GM12878 (cell line): Measurements from ENCODE around the gene PTPRN2. TPM values are rescaled to one million over a fixed set of nuclear protein-coding genes. Genes with fewer than 3 reads are reported as not detected.

Source experiments
- ATAC-seq: fragments of 200-7000 bp; cut with Tn5 transposase; 3 replicates; pipeline ENCODE4 v1.9.1; 2020; ENCODE audit warnings: mild to moderate bottlenecking, moderate library complexity
- BruUV-seq: library from RNA; stranded (reverse); fragments of 400-500 nt; replicated peaks from 2 replicates; lab custom pipeline; 2021; lab: Mats Ljungman, UMichigan
- CTCF ChIA-PET: fragments of 300-600 bp; sonication (Branson Sonifier 250); formaldehyde crosslinking; extraction: SDS; loops from one replicate; lab custom pipeline; 2021; ENCODE audit warnings: inconsistent platforms; lab: Yijun Ruan, JAX
- POLR2A ChIA-PET: fragments of 350-600 bp; formaldehyde crosslinking; extraction: SDS; loops from one replicate; lab custom pipeline; 2021; ENCODE audit warnings: inconsistent platforms; lab: Charles Lee
- RAD21 ChIA-PET: fragments of 300-600 bp; sonication (Branson Sonifier 250); formaldehyde crosslinking; loops from one replicate; lab custom pipeline; 2023; ENCODE audit warnings: antibody characterized with exemption; ENCODE audit not compliant: unreplicated experiment; lab: Charles Lee
- SMC1A ChIA-PET: fragments of 300-600 bp; sonication (Branson Sonifier 250); formaldehyde crosslinking; loops from one replicate; lab custom pipeline; 2023; ENCODE audit not compliant: unreplicated experiment, uncharacterized antibody; lab: Charles Lee
- DNase-seq: peaks from one replicate; pipeline ENCODE4 v3.0.0-alpha.2; 2011; ENCODE audit warnings: low read depth, low spot score
- FAIRE-seq: peaks from 3 replicates; lab custom pipeline; 2011; peaks lifted over from hg19 to GRCh38; lab: Jason Lieb, UNC
- H2AFZ ChIP-seq: 2 replicates; pipeline ENCODE4 v1.6.0; 2011; ENCODE audit warnings: low read depth, low read length, control low read depth; ENCODE audit not compliant: control insufficient read depth
- H3K27ac ChIP-seq: 2 replicates; pipeline ENCODE4 v1.5.1; 2011; ENCODE audit warnings: control low read depth; ENCODE audit not compliant: control insufficient read depth, insufficient read depth
- H3K27me3 ChIP-seq, 2 experiments: replicated peaks in 1 of 2; 2 replicates each; pipeline versions ENCODE4 v1.6.0 to v1.6.1; 2011; ENCODE audit warnings: low read length in 1 of 2; ENCODE audit not compliant: control insufficient read depth in 2 of 2, insufficient read depth in 2 of 2
- H3K36me3 ChIP-seq, 2 experiments: 2 replicates each; pipeline ENCODE4 v1.5.1; 2011; ENCODE audit warnings: low read length in 1 of 2; ENCODE audit not compliant: control insufficient read depth in 2 of 2, insufficient read depth in 2 of 2
- H3K4me1 ChIP-seq: 2 replicates; pipeline ENCODE4 v1.6.1; 2011; ENCODE audit warnings: mild to moderate bottlenecking, low read length, moderate library complexity, mixed read lengths; ENCODE audit not compliant: control insufficient read depth, insufficient read depth
- H3K4me2 ChIP-seq: 2 replicates; pipeline ENCODE4 v1.6.0; 2011; ENCODE audit warnings: control low read depth; ENCODE audit not compliant: control insufficient read depth, insufficient read depth
- H3K4me3 ChIP-seq: fragments of 200-600 bp; sonication (generic); 2 replicates; pipeline ENCODE4 v1.5.1; 2016
- H3K79me2 ChIP-seq: 2 replicates; pipeline ENCODE4 v1.6.0; 2011; ENCODE audit warnings: low read length; ENCODE audit not compliant: control insufficient read depth, insufficient read depth
- H3K9ac ChIP-seq: 2 replicates; pipeline ENCODE4 v1.8.0; 2011; ENCODE audit warnings: low read length, control low read depth, mixed read lengths; ENCODE audit not compliant: control insufficient read depth, insufficient read depth
- H3K9me3 ChIP-seq: replicated peaks from 3 replicates; pipeline ENCODE4 v1.5.1; 2011; ENCODE audit warnings: mild to moderate bottlenecking, low read length; ENCODE audit not compliant: control insufficient read depth, insufficient read depth
- H4K20me1 ChIP-seq: 2 replicates; pipeline ENCODE4 v1.6.0; 2011; ENCODE audit not compliant: control insufficient read depth, insufficient read depth
- CBFB ChIP-seq: IDR thresholded peaks from 2 replicates; pipeline ENCODE4 v1.6.1; 2016; ENCODE audit warnings: antibody characterized with exemption, low read depth
- DPF2 ChIP-seq: fragments of 450-650 bp; IDR thresholded peaks from 2 replicates; pipeline ENCODE4 v1.6.1; 2017; ENCODE audit warnings: mild to moderate bottlenecking
- EP300 ChIP-seq, 2 experiments: fragments of 150-350 bp in 1 of 2; IDR thresholded peaks; 2 replicates each; pipeline ENCODE4 v1.6.1; 2011 to 2012; ENCODE audit warnings: low read depth in 2 of 2, low read length in 2 of 2, borderline replicate concordance in 1 of 2, improper control_type of control experiment in 1 of 2, inconsistent platforms in 1 of 2; ENCODE audit not compliant: control insufficient read depth in 1 of 2
- JUNB ChIP-seq: IDR thresholded peaks from 2 replicates; pipeline ENCODE4 v1.6.1; 2016; ENCODE audit warnings: antibody characterized with exemption, mild to moderate bottlenecking
- MEF2B ChIP-seq: fragments of 450-650 bp; IDR thresholded peaks from 2 replicates; pipeline ENCODE4 v1.6.1; 2018; ENCODE audit warnings: mild to moderate bottlenecking, moderate library complexity; ENCODE audit not compliant: partially characterized antibody, poor library complexity, severe bottlenecking
- MTA2 ChIP-seq: fragments of 450-650 bp; IDR thresholded peaks from 2 replicates; pipeline ENCODE4 v1.6.1; 2016; ENCODE audit warnings: low read depth, mild to moderate bottlenecking, moderate library complexity
- NR2C2 ChIP-seq: IDR thresholded peaks from 2 replicates; pipeline ENCODE4 v1.6.1; 2011; ENCODE audit warnings: borderline replicate concordance, low read depth; ENCODE audit not compliant: control insufficient read depth, insufficient read length
- SMARCA5 ChIP-seq: fragments of 450-650 bp; IDR thresholded peaks from 2 replicates; pipeline ENCODE4 v1.6.1; 2017; ENCODE audit warnings: mild to moderate bottlenecking
- TAF1 ChIP-seq: IDR thresholded peaks from 2 replicates; pipeline ENCODE4 v1.6.1; 2011; ENCODE audit warnings: mild to moderate bottlenecking, low read depth, low read length, borderline replicate concordance
- TARDBP ChIP-seq: IDR thresholded peaks from 2 replicates; pipeline ENCODE4 v1.6.1; 2016; ENCODE audit warnings: borderline replicate concordance
- TCF7 ChIP-seq: IDR thresholded peaks from 2 replicates; pipeline ENCODE4 v1.6.1; 2014; ENCODE audit warnings: antibody characterized with exemption, borderline replicate concordance
- ZZZ3 ChIP-seq: IDR thresholded peaks from 2 replicates; pipeline ENCODE4 v1.6.1; 2011; ENCODE audit warnings: low read depth; ENCODE audit not compliant: control insufficient read depth, insufficient read length
- WGBS: methylation state at CpG from one replicate; pipeline ENCODE4 v1.1.6; 2016; ENCODE audit warnings: low lambda C conversion rate; ENCODE audit not compliant: insufficient replicate concordance, insufficient coverage; ENCODE audit errors: missing lambda C conversion rate; 5-methylcytosine and 5-hydroxymethylcytosine counted together
- in situ Hi-C: fragments of 300-500 bp; cut with MboI; formaldehyde crosslinking; loops from 9 replicates; pipeline ENCODE4 v1.14.3; 2018; ENCODE audit warnings: mixed read lengths
- intact Hi-C: fragments of 100-400 bp; cut with micrococcal nuclease; formaldehyde crosslinking; loops from one replicate; pipeline ENCODE4 v1.14.2; 2022; ENCODE audit not compliant: unreplicated experiment
- polyA plus RNA-seq, 11 experiments: library from polyadenylated mRNA; depleted of rRNA in 4 of 11; unstranded in 6 of 11; stranded (reverse) in 5 of 11; fragments of >200 nt; fragmentation: Nextera tagmentation in 4 of 11; fragmentation: Illumina TruSeq in 1 of 11; extraction: Ambion mirVana in 4 of 11; extraction: Trizol in 1 of 11; gene quantifications; 1 replicate in 1 of 11; 2 replicates in 10 of 11; pipeline versions ENCODE4 v1.2.1 to v1.2.3, GENCODE V29; 2011 to 2016; ENCODE audit warnings: inconsistent platforms in 2 of 11, missing spikeins in 2 of 11, low read depth in 1 of 11
- total RNA-seq, 4 experiments: library from RNA; depleted of rRNA in 3 of 4; stranded (reverse); fragments of >200 nt in 3 of 4; fragmentation: Illumina TruSeq in 1 of 4; extraction: Trizol in 1 of 4; gene quantifications; 2 replicates each; pipeline versions ENCODE4 v1.2.1 to v1.2.3, GENCODE V29; 2013 to 2021
- TF ChIP-seq, protein P1 (sequence below): IDR thresholded peaks from 2 replicates; pipeline ENCODE4 v1.6.1; 2011; ENCODE audit warnings: low read depth, mild to moderate bottlenecking, low read length, moderate library complexity, borderline replicate concordance; ENCODE audit errors: extremely low read depth
- TF ChIP-seq, protein P2 (sequence below): fragments of 450-650 bp; formaldehyde crosslinking; IDR thresholded peaks from 2 replicates; pipeline ENCODE4 v1.4.0; 2020; ENCODE audit warnings: mild to moderate bottlenecking, moderate library complexity

PTPRN2 gene
- total and polyA plus RNA-seq, 10 of the 15 experiments (the other 5 are each of a cell fraction or from before 2014, with no cell fraction given), result 5.4 TPM; not detected in 9

DNA sequence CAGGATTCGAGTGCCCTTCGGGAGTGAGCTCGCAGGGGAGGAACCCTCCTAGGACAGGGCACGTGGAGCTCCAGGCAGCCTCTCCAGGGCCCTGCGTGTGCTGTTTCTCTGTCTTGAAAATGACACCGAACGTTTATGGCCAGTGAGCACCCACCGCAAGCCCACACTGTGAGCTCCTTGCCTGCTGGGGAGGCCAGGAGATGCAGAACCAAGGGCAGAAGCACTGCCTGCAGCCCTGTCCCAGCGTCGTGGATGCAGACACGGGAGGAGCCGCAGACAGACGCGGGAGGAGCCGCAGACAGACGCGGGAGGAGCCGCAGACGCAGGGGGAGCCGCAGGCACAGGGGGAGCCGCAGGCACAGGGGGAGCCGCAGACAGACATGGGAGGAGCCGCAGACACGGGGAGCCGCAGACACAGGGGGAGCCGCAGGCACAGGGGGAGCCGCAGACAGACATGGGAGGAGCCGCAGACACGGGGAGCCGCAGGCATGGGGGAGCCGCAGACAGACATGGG is 314.4 kb downstream of the PTPRN2 start:
- in situ Hi-C loops, result no loop called here
- H3K79me2 ChIP-seq, result no peaks in the 10 kb centered on the region
- no peak overlapping the region for H3K9ac ChIP-seq
- no peak overlapping the region for H3K4me3 ChIP-seq
- H3K4me1 ChIP-seq, result no peaks in the 10 kb centered on the region
- ATAC-seq (no peak), FAIRE-seq (no peak), DNase-seq (no peak)
- H3K4me2 ChIP-seq, result no peak overlapping the region
- H2AFZ ChIP-seq, result no peak overlapping the region
- H3K27ac ChIP-seq, result no peak overlapping the region
- no peaks in the 10 kb centered on the region for H3K27me3 ChIP-seq
- no peaks in the 10 kb centered on the region for H4K20me1 ChIP-seq
- H3K36me3 ChIP-seq, result no peaks in the 10 kb centered on the region
- ChIA-PET SMC1A (no interaction called here), POLR2A (no interaction called here), CTCF (no interaction called here), RAD21 (no interaction called here)
- intact Hi-C loops, result no loop called here
- BruUV-seq, result no TSS peak
- TF ChIP-seq SMARCA5 (no peak), TCF7 (no peak), CBFB (no peak), JUNB (no peak), MTA2 (no peak), DPF2 (no peak), TARDBP (no peak), MEF2B (no peak), EP300 (IDR thresholded peaks at IDR 0.05; ENCODE audit: borderline replicate concordance in 1 of 2, control insufficient read depth in 1 of 2, low read depth in 2 of 2, low read length in 2 of 2) (no peak), ZZZ3 (no peak), TAF1 (no peak), NR2C2 (no peak)
- TF ChIP-seq, protein P1, sequence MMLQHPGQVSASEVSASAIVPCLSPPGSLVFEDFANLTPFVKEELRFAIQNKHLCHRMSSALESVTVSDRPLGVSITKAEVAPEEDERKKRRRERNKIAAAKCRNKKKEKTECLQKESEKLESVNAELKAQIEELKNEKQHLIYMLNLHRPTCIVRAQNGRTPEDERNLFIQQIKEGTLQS, result no peak
- TF ChIP-seq, protein P2, sequence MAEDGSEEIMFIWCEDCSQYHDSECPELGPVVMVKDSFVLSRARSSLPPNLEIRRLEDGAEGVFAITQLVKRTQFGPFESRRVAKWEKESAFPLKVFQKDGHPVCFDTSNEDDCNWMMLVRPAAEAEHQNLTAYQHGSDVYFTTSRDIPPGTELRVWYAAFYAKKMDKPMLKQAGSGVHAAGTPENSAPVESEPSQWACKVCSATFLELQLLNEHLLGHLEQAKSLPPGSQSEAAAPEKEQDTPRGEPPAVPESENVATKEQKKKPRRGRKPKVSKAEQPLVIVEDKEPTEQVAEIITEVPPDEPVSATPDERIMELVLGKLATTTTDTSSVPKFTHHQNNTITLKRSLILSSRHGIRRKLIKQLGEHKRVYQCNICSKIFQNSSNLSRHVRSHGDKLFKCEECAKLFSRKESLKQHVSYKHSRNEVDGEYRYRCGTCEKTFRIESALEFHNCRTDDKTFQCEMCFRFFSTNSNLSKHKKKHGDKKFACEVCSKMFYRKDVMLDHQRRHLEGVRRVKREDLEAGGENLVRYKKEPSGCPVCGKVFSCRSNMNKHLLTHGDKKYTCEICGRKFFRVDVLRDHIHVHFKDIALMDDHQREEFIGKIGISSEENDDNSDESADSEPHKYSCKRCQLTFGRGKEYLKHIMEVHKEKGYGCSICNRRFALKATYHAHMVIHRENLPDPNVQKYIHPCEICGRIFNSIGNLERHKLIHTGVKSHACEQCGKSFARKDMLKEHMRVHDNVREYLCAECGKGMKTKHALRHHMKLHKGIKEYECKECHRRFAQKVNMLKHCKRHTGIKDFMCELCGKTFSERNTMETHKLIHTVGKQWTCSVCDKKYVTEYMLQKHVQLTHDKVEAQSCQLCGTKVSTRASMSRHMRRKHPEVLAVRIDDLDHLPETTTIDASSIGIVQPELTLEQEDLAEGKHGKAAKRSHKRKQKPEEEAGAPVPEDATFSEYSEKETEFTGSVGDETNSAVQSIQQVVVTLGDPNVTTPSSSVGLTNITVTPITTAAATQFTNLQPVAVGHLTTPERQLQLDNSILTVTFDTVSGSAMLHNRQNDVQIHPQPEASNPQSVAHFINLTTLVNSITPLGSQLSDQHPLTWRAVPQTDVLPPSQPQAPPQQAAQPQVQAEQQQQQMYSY (CRISPR knock-in tag), result no peak
- WGBS, result 74% methylated on average over 29 of the region's 31 CpGs
- no peaks in the 10 kb centered on the region; the same call in 2 of the 3 replicates for H3K9me3 ChIP-seq
